ENCODE results near the gene PRELID2.
"Not testable (repeated sequence)": the region's sequence is repeated elsewhere in the genome, so short reads cannot be mapped to it uniquely, and the experiment has no call there.

The PRELID2 gene

DNA sequence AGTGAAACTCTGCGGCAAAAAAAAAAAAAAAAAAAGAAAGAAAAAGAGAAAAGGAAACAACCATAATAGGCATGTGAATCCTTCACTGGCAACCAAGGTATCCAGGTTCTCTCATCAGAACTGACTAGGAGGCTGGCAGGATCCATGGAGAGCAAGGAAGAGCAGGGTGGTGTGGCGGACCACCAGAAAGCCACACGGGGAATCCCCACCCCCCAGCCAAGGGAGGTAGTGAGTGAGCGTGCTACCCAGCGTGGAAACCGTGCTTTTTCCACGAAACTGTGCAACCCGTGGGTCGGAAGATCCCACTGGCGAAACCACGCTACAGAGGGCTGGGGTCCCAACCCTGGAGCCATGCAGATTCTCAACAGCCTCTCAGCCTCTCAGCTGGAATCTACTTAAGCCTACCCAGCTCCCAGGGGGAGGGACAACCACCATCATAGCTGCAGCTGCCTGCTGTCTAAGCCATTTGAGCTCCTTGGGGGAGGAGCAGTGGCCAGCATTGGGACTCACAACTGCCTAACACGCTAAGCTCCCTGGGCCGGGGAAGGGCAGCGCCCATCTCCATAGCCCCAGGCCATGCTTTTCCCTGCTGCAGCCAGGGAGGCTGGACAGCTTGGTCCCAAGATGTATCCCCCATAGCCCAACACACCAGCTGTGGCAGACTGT lies 91.6 kb downstream of the PRELID2 start:
- Histone ChIP-seq H3K27me3 (replicated peaks) (no peaks in the 10 kb centered on the region), H3K36me3 (replicated peaks) (no peaks in the 10 kb centered on the region), H3K4me3 (ENCODE audit: low read depth, low read length) (no peak overlapping the region), H3K27ac (no peak overlapping the region)
- no peak for DNase-seq
- in situ Hi-C loops (cut with HindIII; ENCODE audit: low pct_ligation_motif_present, low sequenced_read_pairs) = no loop called here
- no peak for TF ChIP-seq CTCF (IDR thresholded peaks at IDR 0.05; ENCODE audit: low read depth, low read length, missing control alignments)

- Histone ChIP-seq H3K36me3 (replicated peaks) (no peaks in the 10 kb centered on the region), H3K27me3 (replicated peaks) (no peaks in the 10 kb centered on the region), H3K4me3 (ENCODE audit: low read depth, low read length) (no peak overlapping the region), H3K27ac (no peak overlapping the region)
- in situ Hi-C loops (cut with HindIII; ENCODE audit: low pct_ligation_motif_present, low sequenced_read_pairs) = no loop called here
- DNase-seq = no peak
- no peak for TF ChIP-seq CTCF (IDR thresholded peaks at IDR 0.05; ENCODE audit: low read depth, low read length, missing control alignments)
Observed at GRCh38 chr5:145739843-145740242, 95.3 kb downstream of the PRELID2 start.

DNA sequence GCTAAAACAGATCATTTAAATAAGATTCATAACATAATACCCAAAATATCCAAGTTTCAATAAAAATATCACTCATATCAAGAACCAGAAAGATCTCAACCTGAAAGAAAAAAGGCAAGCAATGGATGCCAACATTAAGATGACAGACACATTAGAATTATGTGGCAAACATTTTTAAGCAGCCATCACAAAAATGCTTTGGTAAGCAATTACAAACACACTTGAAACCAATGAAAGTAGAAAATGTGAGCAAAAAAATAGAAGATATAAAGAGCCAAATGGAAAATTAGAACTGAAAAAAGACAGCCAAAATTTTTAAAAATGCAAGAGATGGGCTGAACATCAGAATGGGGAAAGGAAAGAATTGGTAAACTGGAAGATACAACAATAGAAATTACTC lies 96.9 kb downstream of the PRELID2 start:
- H3K27me3 ChIP-seq (replicated peaks) = no peaks in the 10 kb centered on the region
- no peaks in the 10 kb centered on the region for H3K36me3 ChIP-seq (replicated peaks)
- no peak for TF ChIP-seq CTCF (IDR thresholded peaks at IDR 0.05; ENCODE audit: low read depth, low read length, missing control alignments)
- no peak overlapping the region for H3K4me3 ChIP-seq (ENCODE audit: low read depth, low read length)
- DNase-seq = no peak
- no peak overlapping the region for H3K27ac ChIP-seq
- in situ Hi-C loops (cut with HindIII; ENCODE audit: low pct_ligation_motif_present, low sequenced_read_pairs) = no loop called here

DNA sequence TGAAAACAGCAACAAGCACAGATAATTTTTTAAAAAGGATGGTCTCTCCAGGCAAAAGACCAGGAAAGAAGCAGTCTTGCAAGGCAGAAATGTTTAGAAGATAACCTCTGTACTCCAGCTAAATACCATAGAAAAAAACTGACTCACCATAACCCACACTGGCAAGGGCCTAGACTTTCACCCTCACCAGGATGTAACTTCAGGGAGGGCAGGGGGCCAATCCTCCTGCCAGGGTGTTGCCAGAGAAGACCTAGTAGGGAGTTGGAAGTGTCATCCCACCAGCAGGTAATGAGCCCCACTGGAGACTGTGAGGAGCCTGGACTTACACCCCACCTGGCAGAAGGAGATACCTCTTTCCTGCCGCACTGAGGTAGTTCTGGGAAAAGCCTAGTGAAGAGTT lies 97.6 kb downstream of the PRELID2 start:
- no peak overlapping the region for H3K4me3 ChIP-seq (ENCODE audit: low read depth, low read length)
- H3K27me3 ChIP-seq (replicated peaks) = no peaks in the 10 kb centered on the region
- in situ Hi-C loops (cut with HindIII; ENCODE audit: low pct_ligation_motif_present, low sequenced_read_pairs) = no loop called here
- DNase-seq = no peak
- no peak for TF ChIP-seq CTCF (IDR thresholded peaks at IDR 0.05; ENCODE audit: low read depth, low read length, missing control alignments)
- no peaks in the 10 kb centered on the region for H3K36me3 ChIP-seq (replicated peaks)
- no peak overlapping the region for H3K27ac ChIP-seq

- H3K36me3 ChIP-seq (replicated peaks); H3K27me3 ChIP-seq (replicated peaks); in situ Hi-C loops (cut with HindIII; ENCODE audit: low pct_ligation_motif_present, low sequenced_read_pairs); H3K4me3 ChIP-seq (ENCODE audit: low read depth, low read length); H3K27ac ChIP-seq; DNase-seq: not testable (repeated sequence)
Observed at GRCh38 chr5:145729956-145730355, 105.2 kb downstream of the PRELID2 start.

- Histone ChIP-seq H3K36me3 (replicated peaks) (no peaks in the 10 kb centered on the region), H3K27me3 (replicated peaks) (no peaks in the 10 kb centered on the region), H3K4me3 (ENCODE audit: low read depth, low read length) (no peak overlapping the region), H3K27ac (no peak overlapping the region)
- no peak for DNase-seq
- no peak for TF ChIP-seq CTCF (IDR thresholded peaks at IDR 0.05; ENCODE audit: low read depth, low read length, missing control alignments)
- in situ Hi-C loops (cut with HindIII; ENCODE audit: low pct_ligation_motif_present, low sequenced_read_pairs) = no loop called here
Observed at GRCh38 chr5:145723516-145723915, 111.6 kb downstream of the PRELID2 start.
